GM21423 (cell line): ENCODE data around the gene TMEM131.
"Not testable (repeated sequence)": the region's sequence is repeated elsewhere in the genome, so short reads cannot be mapped to it uniquely, and the experiment has no call there.

Experiments used
- ATAC-seq: cut with Tn5 transposase; IDR thresholded peaks from one replicate; pipeline ENCODE4 v1.9.1; 2021; ENCODE audit warnings: mild to moderate bottlenecking, moderate library complexity; ENCODE audit not compliant: unreplicated experiment

The TMEM131 gene

DNA sequence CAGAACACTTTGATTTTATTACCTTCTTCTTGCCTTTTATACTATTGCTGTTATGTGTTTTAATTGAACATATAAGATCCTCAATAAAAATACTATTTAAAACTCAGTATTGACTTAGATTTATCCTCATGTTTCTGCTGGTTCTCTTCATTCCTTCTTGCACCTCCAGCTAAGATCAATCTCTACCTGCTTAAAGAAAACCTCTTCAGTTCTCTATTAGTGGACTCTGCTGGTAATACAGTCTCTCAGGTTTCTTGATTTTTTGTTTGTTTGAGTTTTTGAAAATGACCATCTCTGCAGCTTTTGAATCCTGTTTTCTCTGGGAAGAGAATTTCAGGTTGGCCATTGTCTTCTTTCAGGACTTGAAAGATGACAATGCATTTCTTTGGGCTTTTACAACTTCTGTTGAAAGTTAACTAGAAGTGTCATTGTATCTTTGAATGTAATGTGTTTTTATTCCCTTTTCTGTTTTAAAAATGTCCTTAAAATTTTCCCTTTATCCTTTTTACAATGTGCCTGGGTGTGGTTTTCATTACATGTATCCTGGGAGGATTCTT, 29.8 kb upstream of the TMEM131 start:
- no peak for ATAC-seq

DNA sequence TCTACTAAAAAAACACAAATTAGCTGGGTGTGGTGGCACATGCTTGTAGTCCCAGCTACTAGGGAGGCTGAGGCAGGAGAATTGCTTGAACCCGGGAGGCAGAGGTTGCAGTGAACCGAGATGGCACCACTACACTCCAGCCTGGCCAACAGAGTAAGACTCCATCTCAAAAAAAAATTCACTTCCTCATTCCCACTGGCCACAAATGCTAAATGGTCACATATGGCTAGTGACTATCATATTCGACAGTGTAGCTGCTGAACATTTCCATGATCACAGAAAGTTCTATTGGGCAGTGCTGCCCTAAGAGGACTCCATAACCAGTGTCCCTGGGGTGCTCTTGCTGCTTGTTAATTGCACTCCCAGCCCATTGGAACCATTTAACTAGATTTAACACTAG, 26.3 kb upstream of the TMEM131 start:
- not testable (repeated sequence) for ATAC-seq

DNA sequence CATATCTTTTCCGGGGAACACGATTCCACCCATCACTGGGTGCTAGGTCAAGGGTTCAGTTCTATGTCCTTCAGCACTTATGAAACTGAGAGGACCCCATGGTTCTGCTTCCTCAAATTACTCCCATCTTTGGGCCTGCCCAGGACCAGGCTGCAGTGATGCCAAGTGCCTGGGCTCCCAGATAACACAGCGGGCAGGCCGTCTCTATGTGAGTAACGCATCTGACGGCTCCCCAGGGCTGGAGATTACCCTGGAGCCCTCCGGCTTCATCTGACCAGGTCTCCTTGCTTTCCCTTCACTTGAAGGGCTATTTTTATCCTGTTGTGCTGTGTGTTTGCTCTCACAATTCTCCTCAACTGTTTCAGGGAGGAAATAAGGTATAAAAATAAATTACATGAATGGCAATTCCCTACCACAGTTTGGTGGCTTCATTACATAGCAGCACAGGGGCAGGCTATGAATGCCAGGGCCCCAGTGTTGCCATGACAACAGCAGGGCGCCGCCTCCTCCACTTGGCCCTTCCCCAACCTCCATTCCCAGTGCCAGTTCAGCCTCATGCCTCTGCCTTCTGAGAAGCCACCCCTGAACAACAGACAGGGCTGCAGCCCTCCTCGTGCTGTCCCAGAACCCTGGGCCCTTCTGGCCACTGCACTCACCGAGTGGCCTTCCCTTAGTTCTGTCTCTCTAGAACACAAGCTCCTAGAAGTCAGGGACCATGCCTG, 25.4 kb upstream of the TMEM131 start:
- no peak for ATAC-seq

DNA sequence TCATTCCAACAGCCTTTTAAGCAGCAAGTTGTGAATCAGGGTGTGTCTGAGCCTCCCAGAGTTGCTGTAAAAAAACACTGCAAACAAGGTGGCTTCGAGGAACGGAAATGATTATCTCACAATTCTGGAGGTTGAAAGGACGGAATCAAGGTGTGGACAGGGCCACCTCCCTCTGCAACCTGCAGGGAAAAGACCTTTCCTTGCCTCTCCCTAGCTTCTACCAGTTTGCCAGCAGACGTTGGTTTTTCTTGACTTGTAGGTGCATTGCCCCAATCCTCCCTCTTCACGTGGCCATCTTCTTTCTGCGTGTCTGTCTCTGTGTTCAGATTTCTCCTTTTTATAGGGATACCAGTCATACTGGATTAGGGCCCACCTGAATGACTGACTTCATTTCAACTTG, 24.8 kb upstream of the TMEM131 start:
- ATAC-seq, result no peak

DNA sequence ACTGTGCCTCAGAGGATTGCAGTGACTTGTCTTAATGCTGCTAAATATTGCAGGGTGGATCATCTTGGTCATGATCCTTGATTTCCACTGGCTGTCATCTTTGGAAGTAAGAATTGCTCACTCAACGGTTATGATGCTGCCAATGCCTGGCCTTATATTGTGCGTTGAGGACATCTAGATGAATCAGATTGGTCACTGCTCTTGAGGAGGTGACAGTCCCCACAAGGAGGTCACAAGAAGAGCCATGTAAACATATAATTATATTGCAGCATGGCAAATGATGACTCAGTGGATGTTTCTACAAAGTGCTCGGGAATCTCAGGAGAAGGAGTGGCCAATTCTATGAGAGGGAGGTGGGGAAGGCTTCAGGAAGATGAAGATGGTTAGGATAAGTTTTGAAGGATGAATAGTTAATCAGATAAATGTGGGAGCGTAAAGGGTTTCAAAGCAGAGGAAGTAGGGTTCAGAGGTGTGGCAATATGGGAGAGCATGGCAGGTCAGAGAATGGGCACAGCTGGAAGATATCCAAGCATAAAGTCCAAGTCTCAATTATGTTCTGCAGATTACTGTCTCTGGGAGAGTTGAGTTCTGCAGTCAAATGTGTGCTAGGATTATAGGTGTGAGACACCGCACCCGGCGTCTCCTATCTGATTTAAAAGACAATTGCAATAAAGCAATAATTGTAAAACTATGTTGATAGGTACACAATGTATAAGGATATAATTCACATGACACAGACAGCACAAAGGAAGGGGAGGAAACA, 21.3 kb upstream of the TMEM131 start:
- no peak for ATAC-seq

DNA sequence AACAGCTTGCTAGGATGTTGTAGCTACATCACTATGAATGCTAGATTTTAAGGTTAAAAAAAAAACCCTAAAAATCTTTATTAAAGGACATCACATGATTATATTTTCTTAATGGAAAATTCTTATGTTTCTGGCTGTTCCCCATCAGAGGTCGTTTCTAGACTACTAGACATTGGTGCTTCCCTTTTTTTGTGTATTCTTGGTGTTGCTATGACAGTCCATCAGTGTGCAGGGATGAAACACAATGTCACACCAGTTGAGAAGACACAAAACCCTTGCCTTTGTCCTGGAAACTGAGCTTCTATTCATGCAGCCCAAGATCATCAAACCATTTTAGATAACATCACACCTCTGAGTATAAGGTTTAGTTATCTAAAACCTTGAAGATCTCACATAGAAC, 19.9 kb upstream of the TMEM131 start:
- no peak for ATAC-seq

DNA sequence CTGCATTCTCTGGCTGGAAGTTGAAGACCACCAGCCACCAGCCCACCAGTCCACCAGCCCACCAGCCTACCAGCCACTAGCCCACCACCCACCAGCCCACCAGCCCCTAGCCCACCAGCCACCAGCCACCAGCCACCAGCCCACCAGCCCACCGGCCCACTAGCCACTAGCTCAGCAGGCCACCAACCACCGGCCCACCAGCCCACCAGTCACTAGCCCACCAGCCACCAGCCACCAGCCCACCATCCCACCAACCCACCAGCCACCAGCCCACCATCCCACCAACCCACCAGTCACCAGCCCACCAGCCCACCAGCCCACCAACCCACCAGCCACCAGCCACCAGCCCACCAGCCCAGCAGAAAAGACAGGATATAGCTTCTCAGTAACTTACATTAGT, 18.6 kb upstream of the TMEM131 start:
- ATAC-seq, result no peak

DNA sequence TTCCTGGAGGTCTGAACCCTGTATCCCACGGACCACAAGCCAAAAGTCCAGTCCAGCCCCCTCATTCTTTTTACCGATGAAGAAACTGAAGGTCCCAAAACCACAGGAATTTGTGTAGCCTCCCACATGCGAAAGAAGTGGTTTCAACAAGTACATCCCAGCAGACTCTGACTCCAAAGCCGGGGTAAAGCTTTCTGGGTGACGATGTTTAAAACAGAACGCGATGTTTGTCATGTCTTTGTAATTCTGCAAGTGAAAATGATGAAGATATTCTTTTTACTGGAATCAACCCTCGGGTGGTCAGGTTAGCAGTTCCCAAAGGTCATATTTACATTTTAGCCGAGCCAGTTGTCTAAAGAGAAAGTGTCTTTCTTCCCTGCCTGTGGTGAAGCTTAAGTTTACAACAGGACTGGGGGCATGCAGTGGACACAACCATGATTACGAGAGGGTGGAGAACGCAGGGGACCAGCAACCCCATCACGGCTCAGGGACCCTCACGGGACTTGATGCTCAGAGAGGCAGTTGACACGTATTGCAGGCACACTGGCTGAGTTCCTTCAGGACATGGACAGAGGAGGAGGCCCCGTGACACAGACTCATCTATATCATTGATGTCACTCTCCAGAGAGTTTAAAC, 17.8 kb upstream of the TMEM131 start:
- no peak for ATAC-seq

DNA sequence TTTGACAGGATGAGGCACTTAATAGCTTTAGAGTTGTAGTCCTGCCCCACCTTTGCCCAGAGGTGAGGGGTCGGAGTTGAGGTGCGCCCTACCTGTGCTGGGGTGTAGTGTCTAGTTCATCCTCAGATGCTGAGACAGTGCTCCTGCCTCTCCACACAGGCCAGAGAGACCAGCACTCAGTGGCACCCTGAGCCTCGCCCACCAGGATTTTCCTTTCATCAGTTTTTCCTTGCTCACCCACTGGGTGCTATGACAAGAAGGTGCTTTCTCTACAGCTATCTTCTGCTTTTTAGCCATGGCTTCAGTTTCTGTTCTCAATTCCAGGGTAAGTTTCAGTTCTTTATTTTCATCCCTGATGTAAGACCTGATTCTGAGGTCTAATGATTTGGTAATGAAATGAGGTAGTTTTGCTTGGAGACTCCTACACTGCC, 16.8 kb upstream of the TMEM131 start:
- ATAC-seq, result peak; percentile 78

DNA sequence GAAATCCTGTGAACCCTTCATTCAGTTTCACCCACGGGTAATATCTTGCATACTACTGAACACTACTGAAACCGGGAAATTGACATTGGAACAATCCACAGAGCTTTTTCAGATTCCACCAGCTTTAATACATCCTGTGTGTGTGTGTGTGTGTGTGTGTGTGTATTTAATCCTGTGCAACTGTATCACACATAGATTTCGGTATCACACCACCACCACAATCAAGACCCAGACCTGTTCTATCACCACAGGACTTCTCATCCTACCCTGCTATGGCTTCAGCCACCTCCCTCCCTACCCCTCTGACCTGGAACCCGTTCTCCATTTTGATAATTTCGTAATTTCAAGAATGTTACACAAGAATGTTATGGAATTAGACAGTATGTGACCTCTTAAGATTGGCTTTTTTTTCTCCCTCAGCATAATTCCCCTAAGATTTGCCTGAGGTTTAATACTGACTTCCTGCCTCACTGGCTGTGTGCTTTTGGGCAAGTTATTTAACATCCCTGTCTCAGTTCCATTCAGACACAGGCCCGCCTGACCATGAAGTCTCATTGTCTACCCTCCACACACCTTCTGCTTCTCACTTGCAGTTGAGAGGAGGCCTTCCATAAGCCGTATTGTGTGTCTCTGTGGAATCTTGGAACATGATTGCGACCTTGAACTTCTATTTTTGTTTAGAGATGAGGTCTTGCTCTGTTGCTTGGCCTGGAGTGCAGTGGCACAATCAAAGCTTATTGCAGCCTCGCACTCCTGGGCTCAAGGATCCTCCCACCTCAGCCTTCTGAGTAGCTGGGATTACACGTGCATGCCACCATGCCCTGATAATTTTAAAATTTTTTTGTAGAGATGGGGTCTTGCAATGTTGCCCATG, 14.4 kb upstream of the TMEM131 start:
- no peak for ATAC-seq

DNA sequence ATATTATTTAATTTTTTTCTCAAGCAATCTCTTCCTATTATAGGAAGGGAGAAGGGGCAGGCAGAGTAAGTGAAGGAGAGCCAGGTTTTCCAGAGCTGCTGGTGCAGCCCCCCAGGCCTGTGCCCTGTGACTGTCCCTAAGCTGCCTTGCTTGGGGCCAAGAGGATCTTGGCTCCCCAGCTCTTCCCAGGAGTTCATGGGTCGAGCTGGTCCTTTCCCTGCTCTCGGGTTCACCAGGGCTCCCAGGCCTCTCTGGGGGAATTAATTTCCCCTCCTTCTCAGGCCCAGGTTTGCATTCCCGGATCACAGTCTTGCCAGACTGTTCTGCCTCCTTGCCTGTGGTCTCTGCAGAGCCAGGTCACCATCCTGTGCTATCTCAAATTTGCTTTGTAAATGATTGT, 12.7 kb upstream of the TMEM131 start:
- ATAC-seq, result no peak

DNA sequence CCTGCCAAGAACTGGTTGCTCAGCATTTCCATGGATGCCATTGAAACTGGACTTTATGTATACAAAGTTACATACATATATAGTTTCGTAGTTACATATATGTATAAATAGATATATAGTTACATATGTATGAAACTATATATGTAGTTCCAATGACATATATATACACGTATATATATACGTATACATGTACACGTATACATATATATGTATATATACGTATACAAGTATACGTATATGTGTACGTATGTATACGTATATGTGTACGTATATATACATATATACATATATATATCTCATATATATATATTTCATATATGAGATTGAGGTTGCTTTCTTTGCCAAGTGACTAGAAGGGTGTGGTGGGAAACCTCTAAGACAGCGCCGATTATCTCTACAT, 10.6 kb upstream of the TMEM131 start:
- no peak for ATAC-seq

DNA sequence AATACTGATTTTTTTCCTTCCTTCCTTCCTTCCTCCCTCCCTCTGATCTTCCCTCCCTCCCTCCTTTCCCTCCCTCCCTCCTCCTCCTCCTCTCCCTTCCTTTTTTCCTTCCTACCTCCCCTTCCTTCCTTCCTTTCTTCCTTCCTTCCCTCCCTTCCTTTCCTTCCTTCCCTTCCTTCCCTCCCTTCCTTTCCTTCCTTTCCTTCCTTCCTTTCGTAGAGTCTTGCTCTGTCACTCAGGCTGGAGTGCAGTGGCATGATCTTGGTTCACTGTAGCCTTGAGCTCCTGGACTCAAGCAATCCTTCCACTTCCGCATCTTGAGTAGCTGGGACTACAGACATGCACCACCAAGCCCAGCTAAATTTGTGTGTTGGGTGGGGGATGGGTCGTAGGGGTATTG, 8.9 kb upstream of the TMEM131 start:
- ATAC-seq, result no peak

DNA sequence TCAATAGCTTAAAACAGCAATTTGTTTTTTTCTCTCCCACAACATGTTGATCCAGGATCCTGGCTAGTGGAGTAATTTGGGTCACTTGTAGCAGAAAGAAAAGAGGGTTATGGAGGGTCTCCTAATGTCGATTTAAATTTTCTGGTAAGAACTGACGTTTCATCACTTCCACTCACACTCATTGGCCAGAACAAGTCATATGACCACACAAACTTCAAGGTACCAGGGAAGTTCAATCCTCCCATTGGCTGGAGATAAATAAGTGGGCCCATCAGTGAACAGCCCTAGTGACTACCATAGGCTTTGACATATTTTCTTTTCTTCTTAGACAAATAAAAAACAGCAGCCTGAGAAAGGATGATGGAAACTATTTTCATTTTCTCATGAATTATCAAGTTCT, 8.3 kb upstream of the TMEM131 start:
- ATAC-seq, result no peak

DNA sequence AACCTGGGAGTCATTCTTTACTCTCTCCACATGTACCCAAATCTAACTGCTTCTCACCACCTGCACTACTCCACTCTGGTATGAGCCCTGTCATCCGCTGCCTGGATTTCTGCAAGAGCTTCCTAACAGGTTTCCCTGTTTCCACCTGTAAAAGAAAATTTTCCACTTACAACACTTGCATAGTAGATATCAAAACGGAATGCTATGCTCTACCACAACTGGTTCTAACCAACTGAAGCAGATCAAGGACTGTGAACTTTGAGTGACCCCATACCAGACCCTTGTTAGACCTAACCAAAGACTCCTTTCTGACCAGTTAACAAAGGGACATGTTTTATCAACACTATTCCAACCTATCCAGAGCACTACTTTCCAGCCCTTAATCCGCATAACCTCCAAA, 3.8 kb upstream of the TMEM131 start:
- no peak for ATAC-seq

DNA sequence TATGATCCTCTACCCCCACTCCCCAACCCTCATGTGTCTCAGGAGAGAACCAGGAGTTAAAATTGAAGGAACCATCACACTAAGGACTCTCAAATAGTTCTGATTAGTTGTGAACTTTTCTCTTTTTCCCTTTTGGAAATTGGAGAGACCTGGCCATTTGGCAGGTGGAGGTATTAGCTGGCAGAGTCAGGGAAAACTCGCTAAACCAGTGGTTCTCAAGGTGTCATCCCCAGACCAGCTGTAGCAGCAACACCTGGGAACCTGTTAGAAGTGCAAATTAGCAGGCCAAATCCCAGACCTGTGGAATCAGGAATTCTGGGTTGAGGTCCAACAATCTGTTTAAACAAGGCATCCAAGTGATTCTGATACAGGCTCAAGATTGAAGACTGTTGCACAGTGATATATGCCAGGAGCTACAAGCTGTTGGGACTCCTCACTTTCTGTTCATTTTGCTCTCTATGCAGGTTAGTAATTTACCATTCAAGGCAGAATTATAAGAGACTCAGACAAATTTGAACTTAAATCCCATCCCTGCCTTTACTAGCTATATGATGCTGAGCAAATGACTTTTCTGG, 2.8 kb upstream of the TMEM131 start:
- ATAC-seq, result no peak

DNA sequence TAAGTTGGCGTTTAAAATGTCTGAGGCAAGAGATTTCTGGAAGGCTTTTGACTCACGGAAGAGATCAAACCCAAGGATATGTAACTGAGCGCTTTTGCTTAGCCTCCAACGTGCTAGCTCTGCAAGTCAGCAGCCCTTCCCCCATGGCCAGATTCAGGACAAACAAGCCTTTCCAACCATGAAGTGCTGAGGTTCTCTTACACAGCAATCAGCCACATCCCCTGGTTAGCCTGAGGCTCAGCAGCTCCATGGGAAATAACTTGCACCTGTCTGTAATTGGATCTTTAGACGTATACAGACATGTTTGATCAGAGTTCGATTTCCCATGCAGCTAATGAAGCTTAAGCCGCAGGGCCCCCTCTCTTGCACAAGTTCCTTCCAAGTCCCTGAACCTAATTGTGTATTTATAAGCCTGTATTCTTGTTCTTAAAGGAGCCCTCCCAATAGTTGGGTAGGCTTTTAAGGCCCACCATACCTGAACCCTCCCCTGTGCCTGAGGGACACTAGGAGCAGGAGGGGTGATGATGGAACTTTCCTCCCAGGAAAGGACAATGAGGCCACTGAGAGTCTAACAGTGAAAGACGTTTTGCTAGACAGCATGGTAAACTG, 2.1 kb upstream of the TMEM131 start:
- no peak for ATAC-seq

DNA sequence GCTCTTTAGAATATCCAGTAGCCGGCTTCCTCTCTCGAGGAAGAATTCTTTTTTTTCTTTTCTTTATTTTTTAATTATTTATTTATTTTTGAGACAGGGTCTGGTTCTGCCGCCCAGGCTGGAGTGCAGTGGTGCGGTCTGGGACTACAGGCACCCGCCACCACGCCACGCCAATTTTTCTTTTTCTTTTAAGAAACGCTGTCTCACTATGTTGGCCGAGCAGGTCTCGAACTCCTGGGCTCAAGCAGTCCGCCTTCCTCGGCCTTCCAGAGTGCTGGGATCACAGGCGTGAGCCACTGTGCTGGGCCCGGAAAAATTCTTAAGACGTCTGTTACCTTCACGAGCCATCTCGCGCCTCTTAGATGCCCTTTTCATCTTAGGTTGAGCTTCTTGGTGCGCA, 931 bp upstream of the TMEM131 start:
- no peak for ATAC-seq

DNA sequence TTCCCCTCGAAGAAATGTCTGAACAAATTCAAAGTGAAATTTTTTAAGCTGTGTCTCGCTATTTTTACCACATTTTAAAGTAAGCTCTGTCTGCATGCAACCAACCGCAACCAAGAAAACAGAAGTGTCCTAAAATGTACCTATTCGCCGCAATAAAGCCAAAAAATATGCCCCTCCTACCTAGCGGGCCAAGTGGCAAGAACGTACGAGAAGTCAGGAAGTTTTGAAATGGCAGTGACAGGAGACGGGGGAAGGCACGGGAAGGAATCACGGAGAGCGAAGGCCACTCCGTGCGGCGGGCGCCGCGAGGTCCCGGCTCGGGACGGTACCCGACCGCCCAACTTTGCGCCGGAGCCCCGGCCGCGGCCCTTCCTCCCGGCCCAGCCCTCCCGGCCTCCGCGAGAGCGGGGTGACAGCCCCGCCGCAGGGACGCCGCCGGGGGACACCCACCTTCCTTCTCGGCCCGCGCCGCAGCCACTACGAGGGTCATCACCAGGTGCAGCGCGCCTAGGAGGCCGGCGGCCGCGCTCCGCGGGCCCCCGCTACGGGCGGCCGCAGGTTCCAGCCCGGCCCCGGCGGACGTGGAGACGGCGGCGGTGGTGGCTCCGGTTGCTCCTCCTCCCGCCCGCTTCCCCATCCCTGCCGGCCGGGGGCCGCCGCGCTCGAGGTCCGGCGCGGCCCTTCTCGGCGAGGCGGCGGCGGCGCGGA, 568 bp downstream of the TMEM131 start:
- ATAC-seq, result peak; percentile 30
